SH-SY5Y (cell line): ENCODE results near the gene CHN2.

Experiments
- GATA2 ChIP-seq: IDR thresholded peaks from 2 replicates; pipeline ENCODE4 v1.6.1; 2011; ENCODE audit warnings: mild to moderate bottlenecking, low read depth, low read length
- GATA3 ChIP-seq: IDR thresholded peaks from 2 replicates; pipeline ENCODE4 v1.6.1; 2011; ENCODE audit warnings: low read depth, mild to moderate bottlenecking, low read length, moderate library complexity

DNA sequence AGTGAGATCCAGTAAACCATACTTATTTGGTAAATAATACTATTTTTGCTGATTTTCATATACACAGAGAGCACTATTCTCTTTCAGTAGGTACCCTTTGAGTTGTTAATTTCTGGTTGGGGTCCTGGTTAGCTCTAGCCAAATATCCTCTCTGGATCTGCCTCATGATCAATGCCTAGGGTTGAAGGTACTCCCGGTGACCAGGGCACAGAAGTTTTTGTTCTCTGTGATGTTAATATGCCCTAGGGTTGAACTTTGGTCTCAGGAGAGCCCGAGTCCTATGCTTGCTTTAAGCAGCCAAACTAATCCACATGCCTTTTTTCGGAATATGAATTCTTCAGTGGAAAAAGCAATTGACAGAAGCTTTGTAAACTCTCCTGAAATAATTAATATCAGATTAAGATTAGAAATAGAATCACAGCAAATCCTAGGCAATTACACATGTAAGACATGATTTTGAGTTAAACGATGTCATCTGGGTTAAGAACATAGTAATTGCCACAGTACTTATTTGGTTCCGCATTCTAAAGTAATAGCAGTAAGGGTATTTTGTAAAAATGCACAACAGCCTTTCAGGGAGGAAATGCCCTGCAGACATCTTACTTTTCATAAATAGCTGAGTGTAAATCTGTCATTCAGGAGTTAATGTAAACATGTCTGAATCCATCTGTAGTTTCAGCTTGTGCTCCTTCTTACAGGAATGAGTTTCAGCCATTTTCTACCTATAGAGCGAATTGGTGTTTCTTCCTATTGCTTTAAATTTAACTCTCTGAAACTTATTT lies 10.1 kb downstream of the CHN2 start:
- TF ChIP-seq GATA2: no peak
- no peak for TF ChIP-seq GATA3
